IPS-18c (cell line): ENCODE results near the gene COLEC11.
"Not testable (repeated sequence)": the region's sequence is repeated elsewhere in the genome, so short reads cannot be mapped to it uniquely, and the experiment has no call there.

ENCODE experiments used
- H3K4me3 ChIP-seq: 2 replicates; pipeline ENCODE4 v1.7.0; 2013; ENCODE audit warnings: low read depth, mild to moderate bottlenecking, low read length, moderate library complexity; ENCODE audit not compliant: insufficient read depth
- H3K9me3 ChIP-seq: one replicate; pipeline ENCODE4 v1.6.1; 2013; ENCODE audit warnings: mild to moderate bottlenecking, low read length, moderate library complexity; ENCODE audit not compliant: control insufficient read depth, insufficient read depth

Gene COLEC11

GRCh38 chr2:3654011-3654410, 59.1 kb downstream of the COLEC11 start:
- peaks cover 2% of the 10 kb centered on the region for H3K9me3 ChIP-seq
- H3K4me3 ChIP-seq = no peak overlapping the region

- H3K4me3 ChIP-seq = no peak overlapping the region
These were observed 59.8 kb downstream of the COLEC11 start for GRCh38 chr2:3654531-3655225.

DNA sequence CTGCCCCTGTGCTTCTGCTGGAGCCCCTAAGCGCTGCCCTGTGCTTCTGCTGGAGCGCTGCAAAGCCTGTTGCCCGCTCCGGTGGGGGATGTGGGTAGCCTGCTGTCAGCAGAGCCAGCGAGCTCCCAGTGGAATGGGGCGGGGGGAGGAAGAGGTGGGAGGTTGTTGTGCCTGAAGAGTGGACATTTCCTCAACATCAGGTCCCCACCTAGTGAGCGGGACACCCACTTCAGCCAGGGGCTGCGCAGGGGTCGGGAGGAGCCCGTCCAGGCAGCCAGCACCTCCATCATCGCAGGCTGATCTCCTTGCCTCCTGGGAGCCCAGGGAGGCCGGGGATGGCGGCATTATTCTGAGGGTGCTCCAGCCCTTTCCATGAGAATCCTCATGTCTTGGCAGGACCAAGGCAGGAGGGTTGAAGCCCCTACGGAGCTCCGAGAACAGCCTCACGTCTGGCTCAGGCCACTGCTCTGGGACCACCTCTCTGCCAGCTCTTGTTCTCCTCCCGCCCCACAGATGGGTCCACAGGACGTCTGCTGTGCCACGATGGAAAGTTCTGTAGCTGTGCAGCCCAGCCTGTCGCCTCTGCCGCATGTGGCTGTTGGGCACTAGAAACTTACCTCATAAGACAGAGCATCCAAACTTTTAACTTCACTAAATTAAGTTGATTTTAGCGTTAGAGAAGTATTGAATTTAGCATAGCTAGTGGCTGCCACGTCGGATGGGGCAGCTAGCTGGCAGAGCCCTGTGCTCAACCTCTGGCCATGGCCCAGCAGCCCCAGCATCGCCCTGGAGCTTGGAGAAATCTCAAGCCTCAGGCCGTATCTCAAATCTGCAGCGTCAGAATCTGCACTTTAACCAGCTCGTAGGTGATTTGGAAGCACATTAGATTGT, 61.2 kb downstream of the COLEC11 start:
- Histone ChIP-seq H3K9me3 (peaks cover 2% of the 10 kb centered on the region), H3K4me3 (no peak overlapping the region)

More at GRCh38 chr2:3654531-3655225, 59.8 kb downstream of the COLEC11 start:
- H3K9me3 ChIP-seq = peaks cover 2% of the 10 kb centered on the region

DNA sequence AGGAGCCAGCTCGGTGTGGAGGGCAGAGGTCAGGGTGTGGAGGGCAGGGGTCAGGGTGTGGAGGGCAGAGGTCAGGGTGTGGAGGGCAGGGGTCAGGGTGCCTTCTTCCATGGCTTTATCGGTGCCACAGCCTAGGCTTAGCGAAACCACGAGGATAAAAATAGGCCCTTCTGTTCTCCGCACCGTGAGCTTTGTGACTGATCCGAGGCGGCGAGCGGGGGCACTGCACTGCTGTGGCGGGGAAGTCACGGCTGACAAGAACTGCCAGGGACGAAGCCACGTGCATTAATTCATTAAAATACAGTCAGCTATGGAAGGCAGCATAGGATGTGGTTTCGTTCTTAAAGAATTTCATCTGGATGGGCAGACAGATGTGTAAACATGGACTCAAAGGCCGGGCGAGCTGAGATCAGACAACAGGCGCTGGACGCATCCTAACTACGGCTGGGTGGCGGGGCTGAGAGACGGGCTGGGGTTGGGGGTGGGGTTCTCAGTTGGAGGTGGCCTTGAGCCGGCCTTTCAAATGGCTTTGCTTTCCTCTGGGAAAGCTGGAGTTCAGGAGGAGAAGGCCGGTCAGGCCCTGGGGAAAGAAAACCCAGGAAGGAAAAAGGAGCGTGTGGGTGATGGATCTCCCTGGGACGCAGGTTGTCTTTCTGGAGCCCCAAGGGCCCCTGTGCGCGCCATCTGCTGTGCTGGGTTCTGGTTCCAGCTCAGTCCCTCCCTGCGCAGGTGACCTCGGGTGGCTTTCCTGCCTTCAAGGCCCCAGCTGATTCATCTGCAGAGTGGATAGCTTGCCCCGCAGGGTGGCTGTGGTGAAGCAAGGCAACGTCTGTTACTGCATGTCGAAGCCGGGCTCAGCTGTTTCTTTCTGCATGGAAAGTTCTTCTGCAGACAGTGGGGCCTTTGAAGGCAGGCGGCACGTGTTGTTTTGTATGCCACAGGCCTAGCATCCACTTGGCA, 62.1 kb downstream of the COLEC11 start:
- Histone ChIP-seq H3K4me3 (no peak overlapping the region), H3K9me3 (peaks cover 2% of the 10 kb centered on the region)

DNA sequence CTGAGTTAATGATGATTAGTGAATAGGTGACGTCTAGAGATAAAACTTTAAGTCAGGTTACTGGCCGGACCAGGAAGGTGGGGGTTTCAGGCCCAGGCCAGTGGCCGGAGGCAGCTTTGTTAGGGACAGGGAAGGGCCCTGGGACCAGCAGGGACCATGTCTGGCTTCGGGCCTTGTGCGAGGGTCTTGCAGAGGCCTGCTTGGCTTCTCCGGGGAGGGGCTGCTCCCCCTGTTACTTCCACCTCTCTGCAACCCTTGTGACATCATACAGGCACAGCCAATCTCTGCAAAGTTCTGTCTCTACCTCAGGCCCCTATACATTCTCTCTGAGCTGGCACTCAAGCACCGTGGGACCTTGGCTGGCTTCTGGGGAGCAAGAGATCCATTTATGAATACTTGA, 63.0 kb downstream of the COLEC11 start, which contains the start of gene ALLC:
Gene ALLC, plus strand, starts transcription at position 320 of the 400 bp plus-strand sequence. CDS start 12,958 bp downstream, outside the sequence.
- Histone ChIP-seq H3K9me3 (peaks cover 2% of the 10 kb centered on the region), H3K4me3 (no peak within 1 kb of the TSS)

DNA sequence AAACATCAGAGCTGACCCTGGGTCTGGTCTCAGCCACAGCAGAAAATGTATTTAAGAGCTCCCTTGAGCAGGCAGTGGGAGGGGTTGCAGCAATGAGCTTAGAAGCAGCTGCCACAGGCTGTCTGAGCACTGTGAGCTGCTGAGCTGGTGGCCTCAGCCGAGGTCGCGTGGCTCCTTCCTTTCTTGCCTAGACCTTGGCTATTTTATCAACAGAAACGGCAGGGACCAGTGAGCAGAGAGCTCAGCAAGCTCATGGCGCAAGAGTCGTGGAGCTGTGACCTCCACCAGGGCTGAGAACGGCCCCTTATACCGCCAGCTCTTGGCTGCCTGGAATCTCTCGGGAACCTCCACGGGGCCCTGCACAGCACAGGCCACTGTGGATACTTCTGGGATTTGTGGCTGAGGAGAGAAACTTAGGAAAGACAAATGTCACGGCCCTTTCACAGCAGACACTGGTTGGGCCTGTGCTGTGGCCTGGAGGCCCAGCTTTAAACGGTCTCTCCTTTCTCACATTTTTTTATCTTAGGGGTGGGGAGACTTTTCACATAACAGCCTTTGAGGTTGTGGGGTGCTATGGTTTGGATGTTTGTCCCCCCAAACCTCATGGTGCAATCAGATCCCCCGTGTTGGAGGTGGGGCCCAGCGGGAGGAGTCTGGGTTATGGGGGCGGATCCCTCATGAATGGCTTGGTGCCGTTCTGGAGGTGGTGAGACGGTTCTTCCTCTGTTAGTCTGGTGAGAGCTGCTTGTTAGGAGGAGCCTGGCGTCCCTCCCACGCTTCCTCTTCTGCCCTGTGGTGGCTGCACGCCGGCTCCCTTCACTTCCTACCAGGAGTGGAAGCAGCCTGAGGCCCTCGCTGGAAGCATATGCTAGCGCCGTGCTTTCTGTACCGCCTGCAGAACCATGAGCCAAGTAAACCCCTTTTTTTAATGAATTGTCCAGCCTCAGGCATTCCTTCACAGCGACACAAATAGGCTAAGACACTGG, 64.8 kb downstream of the COLEC11 start:
- H3K4me3 ChIP-seq = no peak overlapping the region
- H3K9me3 ChIP-seq = peaks cover 2% of the 10 kb centered on the region

DNA sequence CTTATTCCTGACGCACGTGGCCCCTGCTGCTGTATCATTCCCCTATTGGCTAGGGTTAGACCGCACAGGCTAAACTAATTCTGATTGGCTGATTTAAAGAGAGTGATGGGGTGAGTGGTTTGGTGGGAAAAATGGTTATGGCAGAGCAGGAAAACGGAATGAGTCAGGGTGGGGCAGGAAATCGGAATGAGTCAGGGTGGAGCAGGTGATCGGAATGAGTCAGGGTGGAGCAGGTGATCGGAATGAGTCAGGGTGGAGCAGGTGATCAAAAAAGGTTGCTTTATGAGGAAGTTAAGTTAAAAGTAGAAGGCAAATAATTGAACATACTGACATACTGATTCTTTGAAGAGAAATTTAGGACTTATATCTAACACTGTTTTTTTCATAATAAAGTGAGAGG, 65.7 kb downstream of the COLEC11 start:
- H3K4me3 ChIP-seq, H3K9me3 ChIP-seq: not testable (repeated sequence)

DNA sequence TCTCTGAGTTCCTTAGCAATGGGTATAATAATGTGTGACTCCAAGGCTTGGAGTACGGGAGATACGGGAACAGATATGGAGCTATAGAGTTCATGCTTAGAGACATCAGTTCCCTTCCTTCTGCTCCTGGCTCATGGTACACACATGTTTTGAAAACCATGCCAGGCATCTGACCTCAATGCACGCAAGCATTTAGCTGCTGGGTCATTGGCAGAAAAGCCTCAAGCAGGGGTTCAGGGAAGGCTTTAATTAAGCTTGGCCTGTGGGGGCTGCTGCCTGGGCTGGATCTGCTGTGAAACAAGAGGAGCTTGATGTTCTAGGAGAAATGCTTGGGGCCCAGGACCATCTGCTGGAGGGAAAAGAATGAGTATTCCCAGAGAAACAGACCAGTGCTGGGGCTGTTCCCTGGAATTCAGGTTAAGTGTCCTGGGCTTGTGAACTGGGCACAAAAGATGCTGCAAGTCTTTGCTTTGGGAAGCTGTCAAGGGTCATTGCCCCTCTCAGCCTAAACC, 66.3 kb downstream of the COLEC11 start:
- H3K9me3 ChIP-seq = peaks cover 2% of the 10 kb centered on the region
- H3K4me3 ChIP-seq = no peak overlapping the region

DNA sequence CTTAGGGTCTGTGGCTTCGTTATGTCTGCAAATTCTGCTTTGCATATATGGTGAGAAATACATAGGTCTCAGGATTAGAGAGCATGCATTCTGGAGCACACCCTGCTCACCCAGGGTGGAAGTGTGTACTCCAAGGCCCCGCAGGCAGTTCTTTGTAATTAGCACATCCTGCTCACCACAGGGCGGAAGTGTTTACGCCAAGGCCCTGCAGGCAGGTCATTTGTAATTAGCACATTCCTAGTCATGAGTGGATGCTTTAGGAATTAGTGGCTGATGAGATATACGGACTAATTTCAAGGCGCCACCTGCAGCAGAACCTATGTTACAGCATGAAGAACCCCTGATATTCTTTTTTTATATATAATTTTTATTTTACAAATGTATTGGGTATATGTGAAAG, 67.3 kb downstream of the COLEC11 start:
- Histone ChIP-seq H3K9me3 (no peaks in the 10 kb centered on the region), H3K4me3 (no peak overlapping the region)

DNA sequence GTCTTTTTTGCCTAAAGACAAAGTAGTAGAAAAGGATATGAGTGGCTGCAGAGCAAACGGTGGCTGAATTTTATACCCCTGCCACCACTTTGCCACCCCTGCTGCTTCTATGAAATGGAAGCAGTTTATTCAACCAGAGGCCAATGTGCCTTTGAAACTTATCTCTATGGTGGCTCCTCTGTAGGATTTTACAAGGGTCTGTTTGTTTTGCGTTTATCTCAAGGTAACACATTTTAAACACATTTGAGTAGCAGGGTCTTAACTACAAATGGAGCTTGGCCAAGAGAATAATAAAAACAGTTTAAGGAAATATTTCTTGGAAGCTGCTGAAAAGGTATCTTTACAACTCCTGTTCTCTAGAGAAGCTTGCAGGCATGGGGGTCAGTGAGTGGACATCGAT, 69.2 kb downstream of the COLEC11 start:
- Histone ChIP-seq H3K4me3 (no peak overlapping the region), H3K9me3 (no peaks in the 10 kb centered on the region)

DNA sequence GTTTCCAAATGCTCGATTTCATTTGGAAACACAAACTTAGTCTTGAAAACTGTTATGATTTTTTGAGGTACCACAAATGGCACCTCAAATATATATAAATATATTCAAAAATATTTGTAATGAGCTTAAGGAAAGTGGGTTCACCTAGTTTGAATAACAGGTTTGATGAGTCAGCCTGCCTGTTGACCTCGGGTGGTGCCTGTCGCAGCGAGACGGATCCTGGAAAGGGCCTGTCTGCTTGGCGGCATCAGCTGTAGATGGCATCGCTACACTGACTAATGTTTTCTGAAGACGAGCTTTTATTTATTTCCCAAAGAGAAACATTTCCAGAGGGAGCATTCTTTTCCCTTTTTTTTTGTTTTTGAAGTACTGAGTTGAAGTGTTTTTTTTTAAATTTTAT, 70.0 kb downstream of the COLEC11 start:
- Histone ChIP-seq H3K9me3 (no peaks in the 10 kb centered on the region), H3K4me3 (no peak overlapping the region)

DNA sequence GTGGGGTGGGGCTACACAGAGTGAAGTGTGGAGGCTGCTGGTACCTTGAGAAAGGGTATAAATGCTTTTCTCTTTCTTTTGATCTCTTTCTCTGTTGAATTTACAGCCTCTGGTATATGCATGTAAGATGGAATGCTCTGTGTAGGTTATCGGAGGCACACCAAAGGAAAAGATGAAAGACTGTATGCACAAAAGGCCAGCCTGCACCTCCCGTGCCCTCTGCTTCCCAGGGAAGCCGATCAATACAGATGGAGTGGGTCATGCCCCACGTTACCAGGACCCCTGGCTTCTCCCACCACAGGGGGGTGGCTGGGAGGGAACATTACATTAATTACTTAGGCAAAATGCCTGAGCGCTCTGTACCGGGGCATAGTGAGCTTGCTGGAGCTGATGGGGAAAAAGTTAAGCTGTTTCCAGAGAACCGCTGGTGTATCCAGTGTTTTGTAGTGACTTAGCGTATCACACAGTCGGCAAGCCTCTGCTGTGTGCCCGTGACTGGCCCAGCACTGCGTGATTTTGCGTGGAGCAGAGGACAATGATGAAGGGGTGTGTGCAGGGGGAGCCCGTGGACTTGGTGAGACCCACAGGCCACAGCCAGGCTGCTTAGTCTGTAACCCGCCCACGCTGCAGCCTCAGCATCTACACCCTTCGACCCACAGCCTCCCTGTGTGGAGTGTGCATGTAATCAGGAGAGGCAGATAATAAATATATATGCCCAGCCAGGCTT, 71.1 kb downstream of the COLEC11 start:
- no peaks in the 10 kb centered on the region for H3K9me3 ChIP-seq
- H3K4me3 ChIP-seq = no peak overlapping the region

GRCh38 chr2:3666613-3666975, 71.7 kb downstream of the COLEC11 start:
- no peaks in the 10 kb centered on the region for H3K9me3 ChIP-seq
- no peak overlapping the region for H3K4me3 ChIP-seq

DNA sequence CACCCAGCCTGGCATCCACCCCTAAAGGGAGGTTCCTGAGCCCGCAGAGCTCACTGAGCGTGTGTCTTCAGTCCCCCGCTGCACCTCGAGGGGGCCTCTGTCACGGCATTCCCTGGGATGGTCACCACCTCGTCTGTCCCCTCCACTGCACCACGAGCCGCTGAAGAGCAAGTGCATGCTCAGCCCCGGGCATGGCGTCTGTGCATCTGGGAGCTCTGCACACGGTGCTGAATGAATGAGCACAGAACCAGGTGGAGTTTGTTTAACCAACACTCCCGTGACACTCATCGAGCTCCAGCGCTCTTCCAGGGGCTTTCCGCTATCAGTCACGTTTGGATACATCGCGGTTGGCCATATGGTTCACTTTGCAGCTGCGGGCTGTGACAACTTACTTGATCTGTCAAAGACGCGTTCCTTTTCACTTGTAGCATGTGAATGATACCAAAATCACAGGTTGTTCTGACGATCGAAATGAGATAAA, 72.3 kb downstream of the COLEC11 start:
- Histone ChIP-seq H3K9me3 (no peaks in the 10 kb centered on the region), H3K4me3 (no peak overlapping the region)

DNA sequence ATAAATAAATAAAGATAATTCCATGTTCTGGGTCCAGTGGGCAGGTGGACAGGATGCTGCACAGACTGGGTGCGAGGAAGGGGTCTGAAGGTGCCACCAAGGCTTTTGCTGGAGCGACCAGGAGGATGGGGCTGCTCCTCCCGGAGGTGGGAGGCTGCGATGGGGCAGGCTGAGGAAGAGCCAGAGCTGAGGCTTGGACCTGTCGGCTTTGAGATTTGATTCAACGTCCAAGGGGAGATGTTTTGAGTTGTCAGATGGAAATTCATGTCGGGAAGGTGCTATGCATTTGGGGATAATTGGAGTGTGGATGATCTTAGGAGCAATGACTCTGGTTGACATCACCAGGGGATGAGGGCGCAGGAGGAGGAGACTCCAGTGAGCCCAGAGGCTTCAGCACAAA, 74.7 kb downstream of the COLEC11 start:
- H3K4me3 ChIP-seq = no peak overlapping the region

More for the DNA sequence above, 74.7 kb downstream of the COLEC11 start:
- no peaks in the 10 kb centered on the region for H3K9me3 ChIP-seq
